Bladder microvascular endothelial cell (primary cell): ENCODE results near the gene EIF3D. TPM values are rescaled to one million over a fixed set of nuclear protein-coding genes. Genes with fewer than 3 reads are reported as not detected.

Source experiments
- total RNA-seq: library from RNA; depleted of rRNA; stranded (reverse); fragments of >200 nt; gene quantifications from 2 replicates; pipeline ENCODE4 v1.2.3, GENCODE V29; 2014

EIF3D gene
- total RNA-seq: 328 and 353 TPM in 2 replicates

GRCh38 chr22:36528795-36529751 is at the start of gene EIF3D:
TSS of gene EIF3D (minus strand) at chr22:36529166. CDS start at chr22:36526121, 3,045 bp downstream.

GRCh38 chr22:36506637-36507517 is 22.1 kb downstream of the EIF3D start, which contains the start of gene FOXRED2:
TSS of gene FOXRED2 (minus strand) at chr22:36507040. CDS start at chr22:36506422, 618 bp downstream.

GRCh38 chr22:36481393-36482168 is 47.4 kb downstream of the EIF3D start, which contains the start of gene TXN2:
TSS of gene TXN2 (minus strand) at chr22:36481640. CDS start at chr22:36480837, 803 bp downstream.

Other genes starting within 250 kb of the EIF3D start
- 844 and 1,720 TPM in 2 replicates for gene MYH9, start 141.2 kb downstream of the EIF3D start, total RNA-seq
- 13.9 and 22.7 TPM in 2 replicates for gene TXN2, start 47.5 kb downstream of the EIF3D start, total RNA-seq
- gene FOXRED2, start 22.1 kb downstream of the EIF3D start, total RNA-seq: 1.8 and 7.4 TPM in 2 replicates
- gene CACNG2, start 174.6 kb upstream of the EIF3D start, total RNA-seq: not detected in 2 replicates
- 10.0 and 12.6 TPM in 2 replicates for gene IFT27, start 247.0 kb upstream of the EIF3D start, total RNA-seq